ENCODE measurements around the gene AGBL4.

DNA sequence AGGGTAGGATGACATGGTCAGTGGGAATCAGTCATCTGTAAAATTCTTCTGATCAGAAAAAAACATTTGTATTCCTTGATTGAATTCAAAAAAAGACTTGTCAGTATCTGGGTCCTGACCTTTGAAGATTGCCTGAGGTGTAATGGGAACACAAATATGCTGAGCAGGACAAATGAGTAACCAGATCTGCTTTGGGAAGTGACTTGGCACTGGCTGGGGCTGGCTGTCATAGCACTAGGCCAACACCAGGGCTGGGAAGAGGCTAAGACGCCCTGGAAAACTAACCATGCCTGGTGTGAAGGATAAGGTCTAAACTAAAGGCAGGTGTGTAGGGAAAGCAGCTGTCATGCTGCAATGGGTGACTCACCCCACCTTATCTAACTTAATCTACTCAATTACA is 794.2 kb downstream of the AGBL4 start:
- TF ChIP-seq POLR2A (IDR thresholded peaks at IDR 0.05; ENCODE audit: low read depth, low read length) (no peak), TAF1 (IDR thresholded peaks at IDR 0.05; ENCODE audit: low read depth, low read length) (no peak), POLR2AphosphoS5 (IDR thresholded peaks at IDR 0.05; ENCODE audit: low read depth, low read length) (no peak), SPI1 (IDR thresholded peaks at IDR 0.05; ENCODE audit: low read depth, low read length) (no peak)
